Fibroblast of skin of left biceps (primary cell): ENCODE data around the gene RHEB.

ENCODE experiments used
- DNase-seq, 2 experiments: peaks; one replicate each; pipeline ENCODE4 v3.0.0-alpha.2; 2013; ENCODE audit warnings: low read depth in 2 of 2

RHEB gene

GRCh38 chr7:151449990-151450389 is 69.7 kb downstream of the RHEB start:
- DNase-seq = no peak

GRCh38 chr7:151448261-151449252 is 71.1 kb downstream of the RHEB start:
- no peak for DNase-seq

- no peak for DNase-seq
These were observed 71.8 kb downstream of the RHEB start for GRCh38 chr7:151447901-151448260.

GRCh38 chr7:151447312-151447711 is 72.4 kb downstream of the RHEB start:
- no peak for DNase-seq

GRCh38 chr7:151446412-151446811 is 73.3 kb downstream of the RHEB start:
- no peak for DNase-seq

- DNase-seq = no peak
These were observed 75.1 kb downstream of the RHEB start for GRCh38 chr7:151444632-151445031.

- no peak for DNase-seq
These were observed 76.8 kb downstream of the RHEB start for GRCh38 chr7:151442776-151443496.

GRCh38 chr7:151440799-151441445 is 78.8 kb downstream of the RHEB start:
- no peak for DNase-seq

GRCh38 chr7:151439855-151440798 is 79.6 kb downstream of the RHEB start, which contains the start of gene CRYGN:
Gene CRYGN (minus strand): TSS chr7:151440141. CDS start chr7:151439917, 224 bp downstream.
- no peak for DNase-seq

- no peak for DNase-seq
These were observed 80.7 kb downstream of the RHEB start for GRCh38 chr7:151438864-151439601.

GRCh38 chr7:151437866-151438516 is 81.7 kb downstream of the RHEB start:
- no peak for DNase-seq

- no peak for DNase-seq
These were observed 82.5 kb downstream of the RHEB start for GRCh38 chr7:151437159-151437553.

- DNase-seq = no peak
These were observed 83.1 kb downstream of the RHEB start for GRCh38 chr7:151436446-151437158.

- DNase-seq = no peak
These were observed 83.7 kb downstream of the RHEB start for GRCh38 chr7:151435971-151436370.

- DNase-seq = no peak
These were observed 84.4 kb downstream of the RHEB start for GRCh38 chr7:151435103-151435916.

GRCh38 chr7:151434549-151434948 is 85.1 kb downstream of the RHEB start:
- no peak for DNase-seq

GRCh38 chr7:151433721-151434400 is 85.8 kb downstream of the RHEB start:
- DNase-seq = no peak
